Measurements from ENCODE around the gene COL4A1.

DNA sequence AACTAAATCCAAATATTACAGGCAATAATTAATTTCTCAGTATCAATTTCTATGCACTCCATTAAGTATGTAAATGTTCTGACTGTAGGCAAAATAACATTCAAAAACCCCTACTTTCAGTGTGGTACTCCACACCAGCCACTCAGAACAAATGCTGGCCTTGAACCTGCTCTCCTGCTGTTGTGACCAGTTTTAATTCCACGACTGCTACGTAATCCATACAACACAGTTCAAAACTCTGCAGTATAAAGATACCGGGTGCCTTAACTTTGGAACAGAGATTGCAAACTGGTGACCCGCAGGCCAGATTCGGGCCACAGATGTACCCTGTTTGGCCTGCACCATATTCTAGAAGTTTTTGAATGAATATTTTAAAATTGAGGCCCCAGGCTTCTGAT, 30.4 kb downstream of the COL4A1 start:
- TF ChIP-seq, protein P1, sequence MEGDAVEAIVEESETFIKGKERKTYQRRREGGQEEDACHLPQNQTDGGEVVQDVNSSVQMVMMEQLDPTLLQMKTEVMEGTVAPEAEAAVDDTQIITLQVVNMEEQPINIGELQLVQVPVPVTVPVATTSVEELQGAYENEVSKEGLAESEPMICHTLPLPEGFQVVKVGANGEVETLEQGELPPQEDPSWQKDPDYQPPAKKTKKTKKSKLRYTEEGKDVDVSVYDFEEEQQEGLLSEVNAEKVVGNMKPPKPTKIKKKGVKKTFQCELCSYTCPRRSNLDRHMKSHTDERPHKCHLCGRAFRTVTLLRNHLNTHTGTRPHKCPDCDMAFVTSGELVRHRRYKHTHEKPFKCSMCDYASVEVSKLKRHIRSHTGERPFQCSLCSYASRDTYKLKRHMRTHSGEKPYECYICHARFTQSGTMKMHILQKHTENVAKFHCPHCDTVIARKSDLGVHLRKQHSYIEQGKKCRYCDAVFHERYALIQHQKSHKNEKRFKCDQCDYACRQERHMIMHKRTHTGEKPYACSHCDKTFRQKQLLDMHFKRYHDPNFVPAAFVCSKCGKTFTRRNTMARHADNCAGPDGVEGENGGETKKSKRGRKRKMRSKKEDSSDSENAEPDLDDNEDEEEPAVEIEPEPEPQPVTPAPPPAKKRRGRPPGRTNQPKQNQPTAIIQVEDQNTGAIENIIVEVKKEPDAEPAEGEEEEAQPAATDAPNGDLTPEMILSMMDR (IDR thresholded peaks at IDR 0.05): no peak
- TF ChIP-seq POLR2AphosphoS5 (IDR thresholded peaks at IDR 0.05): no peak

Data from upper lobe of left lung (tissue), 4 donors.